PC-9 (cell line): ENCODE measurements around the gene TCEANC2. TPM values are rescaled to one million over a fixed set of nuclear protein-coding genes. Genes with fewer than 3 reads are reported as not detected.

Source experiments
- BruUV-seq: library from RNA; stranded (reverse); fragments of 400-500 nt; replicated peaks from 2 replicates; lab custom pipeline; 2021; lab: Mats Ljungman, UMichigan
- CTCF ChIA-PET: fragments of 300-600 bp; sonication (Branson Sonifier 250); formaldehyde crosslinking; loops from one replicate; lab custom pipeline; 2022; ENCODE audit warnings: antibody characterized with exemption; lab: Charles Lee
- POLR2A ChIA-PET: fragments of 300-600 bp; sonication (Branson Sonifier 250); formaldehyde crosslinking; loops from one replicate; lab custom pipeline; 2022; ENCODE audit warnings: antibody characterized with exemption; ENCODE audit not compliant: unreplicated experiment; lab: Charles Lee
- DNase-seq, 2 experiments: peaks; one replicate each; pipeline versions ENCODE4 v3.0.0 to v3.0.0-alpha.2; 2015 to 2022; ENCODE audit warnings: mixed read lengths in 1 of 2
- H2AFZ ChIP-seq: fragments of 200-600 bp; sonication (generic); 2 replicates; pipeline ENCODE4 v1.8.1; 2017; ENCODE audit warnings: antibody characterized with exemption
- H3F3A ChIP-seq: fragments of 200-600 bp; sonication (generic); 2 replicates; pipeline ENCODE4 v1.8.1; 2017; ENCODE audit warnings: antibody characterized with exemption, mild to moderate bottlenecking, low read depth; ENCODE audit not compliant: insufficient read depth
- H3K27ac ChIP-seq: fragments of 200-600 bp; sonication (generic); 2 replicates; pipeline ENCODE4 v1.6.1; 2016; ENCODE audit warnings: mixed run types
- H3K27me3 ChIP-seq: fragments of 200-600 bp; sonication (generic); 2 replicates; pipeline ENCODE4 v1.6.1; 2016; ENCODE audit warnings: low read depth, mixed run types; ENCODE audit not compliant: insufficient read depth
- H3K36me3 ChIP-seq: fragments of 200-600 bp; sonication (generic); 2 replicates; pipeline ENCODE4 v1.6.1; 2016; ENCODE audit warnings: low read depth, mixed run types
- H3K4me1 ChIP-seq: fragments of 200-600 bp; sonication (generic); replicated peaks from 2 replicates; pipeline ENCODE4 v1.6.1; 2016; ENCODE audit warnings: mixed run types; ENCODE audit not compliant: insufficient read depth
- H3K4me2 ChIP-seq: fragments of 200-600 bp; sonication (generic); 2 replicates; pipeline ENCODE4 v1.6.1; 2017; ENCODE audit warnings: mixed run types
- H3K4me3 ChIP-seq: fragments of 200-600 bp; sonication (generic); 2 replicates; pipeline ENCODE4 v1.6.1; 2016; ENCODE audit warnings: mixed run types
- H3K79me2 ChIP-seq: fragments of 200-600 bp; sonication (generic); 2 replicates; pipeline ENCODE4 v1.6.1; 2017; ENCODE audit warnings: low read depth, mixed run types
- H3K9me2 ChIP-seq: fragments of 200-600 bp; sonication (generic); 2 replicates; pipeline ENCODE4 v1.8.1; 2017; ENCODE audit warnings: mild to moderate bottlenecking; ENCODE audit not compliant: insufficient read depth
- H3K9me3 ChIP-seq: fragments of 200-600 bp; sonication (generic); 2 replicates; pipeline ENCODE4 v1.8.1; 2016; ENCODE audit warnings: low read depth; ENCODE audit not compliant: insufficient read depth
- H4K20me1 ChIP-seq: fragments of 200-600 bp; sonication (generic); 2 replicates; pipeline ENCODE4 v1.8.1; 2017; ENCODE audit not compliant: insufficient read depth
- EZH2 ChIP-seq: fragments of 200-600 bp; sonication (generic); IDR thresholded peaks from 2 replicates; pipeline ENCODE4 v1.8.0; 2017; ENCODE audit warnings: antibody characterized with exemption, low read depth
- intact Hi-C: fragments of 100-400 bp; cut with micrococcal nuclease; formaldehyde crosslinking; loops from one replicate; pipeline ENCODE4 v1.10.0; 2022; ENCODE audit not compliant: unreplicated experiment
- total RNA-seq: library from RNA; stranded (reverse); gene quantifications from 2 replicates; pipeline ENCODE4 v1.2.3, GENCODE V29; 2021
- TF ChIP-seq, protein P1 (sequence below): fragments of 200-600 bp; sonication (generic); conservative IDR thresholded peaks from 2 replicates; pipeline ENCODE4 v1.6.1; 2017; ENCODE audit warnings: mixed run types, antibody characterized with exemption, mild to moderate bottlenecking, moderate library complexity

The TCEANC2 gene
- total RNA-seq, 1 experiment from 2014 or later, result 11.5 TPM

DNA sequence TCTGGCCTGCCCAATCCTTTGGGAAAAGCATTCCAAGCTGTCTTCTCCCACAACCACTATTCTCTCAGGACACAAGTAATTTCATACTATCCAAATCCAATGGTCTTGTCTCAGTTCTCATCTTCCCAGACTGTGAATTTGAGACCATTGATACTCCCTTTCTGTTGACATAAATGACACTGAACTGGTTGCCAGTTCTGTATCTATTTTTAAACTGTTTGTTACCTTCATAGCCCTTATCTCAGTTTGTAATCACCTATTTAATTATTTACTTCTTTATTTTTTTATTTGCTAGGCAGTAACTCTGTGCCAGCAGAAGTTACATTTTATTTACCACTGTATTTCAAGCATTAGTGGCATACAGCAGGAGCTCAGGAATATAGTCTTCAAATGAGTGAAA lies 24.0 kb downstream of the TCEANC2 start:
- ChIA-PET POLR2A (interaction anchor here (0.6 kb wide), 1 partner anchor 45 kb away, joined by 4 read pairs; no protein-coding TSS in a partner anchor), CTCF (interaction anchor here (0.6 kb wide), 1 partner anchor 16 kb away, joined by 4 read pairs; no protein-coding TSS in a partner anchor)
- H3K9me2 ChIP-seq, result no peaks in the 10 kb centered on the region
- no peaks in the 10 kb centered on the region for H4K20me1 ChIP-seq
- TF ChIP-seq EZH2, result no peak
- TF ChIP-seq, protein P1, sequence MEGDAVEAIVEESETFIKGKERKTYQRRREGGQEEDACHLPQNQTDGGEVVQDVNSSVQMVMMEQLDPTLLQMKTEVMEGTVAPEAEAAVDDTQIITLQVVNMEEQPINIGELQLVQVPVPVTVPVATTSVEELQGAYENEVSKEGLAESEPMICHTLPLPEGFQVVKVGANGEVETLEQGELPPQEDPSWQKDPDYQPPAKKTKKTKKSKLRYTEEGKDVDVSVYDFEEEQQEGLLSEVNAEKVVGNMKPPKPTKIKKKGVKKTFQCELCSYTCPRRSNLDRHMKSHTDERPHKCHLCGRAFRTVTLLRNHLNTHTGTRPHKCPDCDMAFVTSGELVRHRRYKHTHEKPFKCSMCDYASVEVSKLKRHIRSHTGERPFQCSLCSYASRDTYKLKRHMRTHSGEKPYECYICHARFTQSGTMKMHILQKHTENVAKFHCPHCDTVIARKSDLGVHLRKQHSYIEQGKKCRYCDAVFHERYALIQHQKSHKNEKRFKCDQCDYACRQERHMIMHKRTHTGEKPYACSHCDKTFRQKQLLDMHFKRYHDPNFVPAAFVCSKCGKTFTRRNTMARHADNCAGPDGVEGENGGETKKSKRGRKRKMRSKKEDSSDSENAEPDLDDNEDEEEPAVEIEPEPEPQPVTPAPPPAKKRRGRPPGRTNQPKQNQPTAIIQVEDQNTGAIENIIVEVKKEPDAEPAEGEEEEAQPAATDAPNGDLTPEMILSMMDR, result no peak
- no peaks in the 10 kb centered on the region for H3K4me1 ChIP-seq
- H3K9me3 ChIP-seq, result no peaks in the 10 kb centered on the region
- H3K4me2 ChIP-seq, result no peak overlapping the region
- H3K79me2 ChIP-seq, result no peaks in the 10 kb centered on the region
- H3K36me3 ChIP-seq, result no peaks in the 10 kb centered on the region
- DNase-seq, result no peak
- no peak overlapping the region for H3K27ac ChIP-seq
- intact Hi-C loops, result loop anchor here (10.0 kb wide), 1 partner anchor 587 kb away; no protein-coding TSS in a partner anchor
- no peaks in the 10 kb centered on the region for H3F3A ChIP-seq
- no peak overlapping the region for H2AFZ ChIP-seq
- no peak overlapping the region for H3K4me3 ChIP-seq
- BruUV-seq, result no TSS peak
- H3K27me3 ChIP-seq, result no peaks in the 10 kb centered on the region

DNA sequence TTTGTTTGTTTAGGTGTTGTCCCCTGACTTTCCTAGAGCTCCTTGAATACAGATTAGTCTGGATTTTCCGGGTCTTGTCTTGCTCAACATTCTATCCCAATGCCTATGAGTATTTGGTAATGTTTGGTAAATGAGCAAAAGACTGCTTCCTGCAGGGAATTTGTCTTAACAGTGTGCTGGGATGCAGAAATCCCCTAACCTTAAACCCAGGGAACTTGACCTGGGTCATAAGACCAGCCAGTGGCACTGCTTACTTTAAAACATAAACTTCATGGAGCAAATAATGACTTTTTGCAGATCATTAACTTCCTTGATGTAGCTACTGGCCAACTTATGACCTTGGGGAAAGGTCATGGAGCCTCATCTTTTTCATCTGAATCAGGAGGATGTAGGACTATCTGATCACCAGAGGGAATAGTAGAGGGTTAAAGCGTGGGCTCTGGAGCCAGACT lies 27.2 kb downstream of the TCEANC2 start:
- no peak overlapping the region for H3K4me3 ChIP-seq
- no TSS peak for BruUV-seq
- H3K79me2 ChIP-seq, result no peaks in the 10 kb centered on the region
- H3F3A ChIP-seq, result no peaks in the 10 kb centered on the region
- no peak overlapping the region for H3K27ac ChIP-seq
- no peaks in the 10 kb centered on the region for H3K27me3 ChIP-seq
- TF ChIP-seq, protein P1, result no peak
- no peak for TF ChIP-seq EZH2
- H3K4me2 ChIP-seq, result no peak overlapping the region
- POLR2A ChIA-PET, result no interaction called here
- CTCF ChIA-PET, result interaction anchor here (1.2 kb wide), 1 partner anchor 36 kb away, joined by 3 read pairs; no protein-coding TSS in a partner anchor
- intact Hi-C loops, result loop anchor here (5.0 kb wide), 1 partner anchor 218 kb away; no protein-coding TSS in a partner anchor
- no peak for DNase-seq
- H4K20me1 ChIP-seq, result no peaks in the 10 kb centered on the region
- no peaks in the 10 kb centered on the region for H3K9me2 ChIP-seq
- H3K36me3 ChIP-seq, result no peaks in the 10 kb centered on the region
- no peaks in the 10 kb centered on the region for H3K4me1 ChIP-seq
- no peaks in the 10 kb centered on the region for H3K9me3 ChIP-seq
- no peak overlapping the region for H2AFZ ChIP-seq

DNA sequence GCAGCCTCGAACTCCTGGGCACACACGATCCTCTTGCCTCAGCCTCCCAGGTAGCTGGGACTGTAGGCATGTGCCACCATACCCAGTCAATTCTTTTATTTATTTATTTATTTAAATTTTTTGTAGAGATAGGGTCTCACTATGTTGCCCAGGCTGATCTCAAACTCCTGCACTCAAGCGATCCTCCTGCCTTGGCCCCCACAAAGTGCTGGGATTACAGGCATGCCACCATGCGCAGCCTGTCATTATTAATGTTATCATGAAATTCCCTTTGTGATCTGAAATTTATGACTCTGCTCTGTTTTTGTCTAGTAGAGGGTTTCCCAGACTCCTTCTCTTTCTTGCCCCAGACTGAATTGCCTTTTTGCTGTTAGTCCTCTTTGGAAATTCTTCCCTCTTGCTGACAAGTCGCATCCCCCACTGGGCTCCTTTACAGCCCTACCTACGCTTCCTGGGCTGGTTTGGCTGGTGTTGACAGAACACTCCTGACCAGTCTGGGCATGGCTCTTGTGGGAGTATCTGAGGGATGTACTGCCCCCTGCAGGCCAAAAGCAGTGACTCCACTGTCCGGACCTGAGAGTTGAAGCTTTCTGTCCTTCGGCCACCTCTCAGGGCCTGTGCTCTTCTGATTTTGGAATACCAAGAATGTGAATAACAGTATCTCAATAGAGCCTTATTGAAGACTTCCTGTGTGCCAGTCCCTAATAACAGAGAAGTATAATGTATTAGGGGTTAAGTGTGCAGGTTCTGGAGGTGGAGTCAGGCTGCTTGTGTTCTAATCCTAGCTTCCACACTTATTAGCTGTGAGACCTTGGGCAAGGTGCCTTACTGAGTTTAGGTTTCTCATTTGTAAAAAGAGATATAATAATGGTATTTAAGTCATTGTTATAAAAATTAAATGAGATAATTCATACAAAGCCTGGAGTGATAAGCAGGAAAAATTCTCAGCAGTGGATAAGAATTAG lies 28.2 kb downstream of the TCEANC2 start:
- H4K20me1 ChIP-seq, result no peaks in the 10 kb centered on the region
- ChIA-PET CTCF (interaction anchor here (0.5 to 1.2 kb wide), 3 partner anchors 37 to 407 kb away, joined by 3 to 4 read pairs (median 4); no protein-coding TSS in a partner anchor), POLR2A (no interaction called here)
- no peaks in the 10 kb centered on the region for H3K9me3 ChIP-seq
- BruUV-seq, result no TSS peak
- no peak for TF ChIP-seq EZH2
- TF ChIP-seq, protein P1, result peak; percentile 82
- intact Hi-C loops, result loop anchor here (5.0 kb wide), 1 partner anchor 219 kb away; no protein-coding TSS in a partner anchor
- H3F3A ChIP-seq, result no peaks in the 10 kb centered on the region
- H3K27me3 ChIP-seq, result no peaks in the 10 kb centered on the region
- no peaks in the 10 kb centered on the region for H3K9me2 ChIP-seq
- peak; percentile 44 to 60 for DNase-seq
- no peak overlapping the region for H2AFZ ChIP-seq
- H3K79me2 ChIP-seq, result no peaks in the 10 kb centered on the region
- no peak overlapping the region for H3K4me2 ChIP-seq
- H3K4me1 ChIP-seq, result no peaks in the 10 kb centered on the region
- H3K36me3 ChIP-seq, result no peaks in the 10 kb centered on the region
- no peak overlapping the region for H3K4me3 ChIP-seq
- H3K27ac ChIP-seq, result no peak overlapping the region
